Panc1 (cell line): ENCODE results near the gene ARHGAP31.

Experiments
- CTCF ChIP-seq: fragments of 450-650 bp; IDR thresholded peaks from 2 replicates; pipeline ENCODE4 v1.5.1; 2017; ENCODE audit warnings: mild to moderate bottlenecking
- POLR2AphosphoS5 ChIP-seq: IDR thresholded peaks from 2 replicates; pipeline ENCODE4 v1.6.1; 2012; ENCODE audit warnings: mild to moderate bottlenecking, low read depth, low read length, moderate library complexity
- REST ChIP-seq, 2 experiments: IDR thresholded peaks; 2 replicates each; pipeline ENCODE4 v1.6.1; 2011 to 2012; ENCODE audit warnings: low read depth in 2 of 2, control low read depth in 1 of 2, low read length in 1 of 2, mild to moderate bottlenecking in 1 of 2, moderate library complexity in 1 of 2; ENCODE audit not compliant: insufficient read depth in 1 of 2

- TF ChIP-seq CTCF (no peak), REST (IDR thresholded peaks at IDR 0.05; ENCODE audit: insufficient read depth in 1 of 2, low read depth in 2 of 2, low read length in 1 of 2) (no peak), POLR2AphosphoS5 (no peak)
These were observed 109.0 kb downstream of the ARHGAP31 start for GRCh38 chr3:119403201-119403600.
